Measurements from ENCODE around the gene AXIN2. TPM values are rescaled to one million over a fixed set of nuclear protein-coding genes. Genes with fewer than 3 reads are reported as not detected.
"Not testable (repeated sequence)": the region's sequence is repeated elsewhere in the genome, so short reads cannot be mapped to it uniquely, and the experiment has no call there.

Gene AXIN2
- total and polyA plus RNA-seq, 2 donors: 9.8 to 27.1 TPM

- H3K27ac ChIP-seq (ENCODE audit: low read depth in 1 of 2, low read length in 1 of 2): peak overlapping the region in 1 of 2 donors; percentile 90
- peaks cover 0 to 12% of the 10 kb centered on the region in 2 donors for H3K9me3 ChIP-seq (ENCODE audit: control insufficient read depth in 2 of 2, insufficient read depth in 1 of 2, low read length in 1 of 2)
- WGBS: 80% methylated on average over 9 of the region's 9 CpGs
- H3K4me1 ChIP-seq (ENCODE audit: control insufficient read depth in 2 of 2, insufficient read depth in 2 of 2, low read length in 2 of 2): peaks cover 12 to 51% of the 10 kb centered on the region in 2 donors
- DNase-seq (ENCODE audit: low read depth in 6 of 9, low spot score in 9 of 9): no peak
- H3K27me3 ChIP-seq (ENCODE audit: control insufficient read depth in 2 of 2, insufficient read depth in 1 of 2, low read length in 1 of 2): no peaks in the 10 kb centered on the region
- H3K4me3 ChIP-seq (ENCODE audit: low read length in 2 of 2): no peak overlapping the region
- H3K36me3 ChIP-seq (ENCODE audit: control insufficient read depth in 2 of 2, insufficient read depth in 2 of 2, low read length in 1 of 2): no peaks in the 10 kb centered on the region
These were observed 75.8 kb downstream of the AXIN2 start for GRCh38 chr17:65485388-65486299.

GRCh38 chr17:65484405-65484804, 77.0 kb downstream of the AXIN2 start:
- Histone ChIP-seq H3K9me3 (ENCODE audit: control insufficient read depth in 2 of 2, insufficient read depth in 1 of 2, low read length in 1 of 2) (peaks cover 0 to 12% of the 10 kb centered on the region in 2 donors), H3K4me1 (ENCODE audit: control insufficient read depth in 2 of 2, insufficient read depth in 2 of 2, low read length in 2 of 2) (peaks cover 4 to 42% of the 10 kb centered on the region in 2 donors)
- H3K36me3 ChIP-seq (ENCODE audit: control insufficient read depth in 2 of 2, insufficient read depth in 2 of 2, low read length in 1 of 2); H3K4me3 ChIP-seq (ENCODE audit: low read length in 2 of 2); H3K27me3 ChIP-seq (ENCODE audit: control insufficient read depth in 2 of 2, insufficient read depth in 1 of 2, low read length in 1 of 2); H3K27ac ChIP-seq (ENCODE audit: low read depth in 1 of 2, low read length in 1 of 2); DNase-seq (ENCODE audit: low read depth in 6 of 9, low spot score in 9 of 9): not testable (repeated sequence)
- 93% methylated on average over 3 of the region's 24 CpGs for WGBS

GRCh38 chr17:65483438-65483837, 78.0 kb downstream of the AXIN2 start:
- WGBS: 94% methylated on average over 10 of the region's 10 CpGs
- Histone ChIP-seq H3K4me1 (ENCODE audit: control insufficient read depth in 2 of 2, insufficient read depth in 2 of 2, low read length in 2 of 2) (peaks cover 4 to 32% of the 10 kb centered on the region in 2 donors), H3K27ac (ENCODE audit: low read depth in 1 of 2, low read length in 1 of 2) (no peak overlapping the region), H3K9me3 (ENCODE audit: control insufficient read depth in 2 of 2, insufficient read depth in 1 of 2, low read length in 1 of 2) (peaks cover 0 to 12% of the 10 kb centered on the region in 2 donors), H3K36me3 (ENCODE audit: control insufficient read depth in 2 of 2, insufficient read depth in 2 of 2, low read length in 1 of 2) (no peaks in the 10 kb centered on the region), H3K4me3 (ENCODE audit: low read length in 2 of 2) (no peak overlapping the region), H3K27me3 (ENCODE audit: control insufficient read depth in 2 of 2, insufficient read depth in 1 of 2, low read length in 1 of 2) (no peaks in the 10 kb centered on the region)
- no peak for DNase-seq (ENCODE audit: low read depth in 6 of 9, low spot score in 9 of 9)

GRCh38 chr17:65482201-65482600, 79.2 kb downstream of the AXIN2 start:
- DNase-seq (ENCODE audit: low read depth in 6 of 9, low spot score in 9 of 9): no peak
- Histone ChIP-seq H3K27ac (ENCODE audit: low read depth in 1 of 2, low read length in 1 of 2) (no peak overlapping the region), H3K4me1 (ENCODE audit: control insufficient read depth in 2 of 2, insufficient read depth in 2 of 2, low read length in 2 of 2) (peaks cover 0 to 22% of the 10 kb centered on the region in 2 donors), H3K36me3 (ENCODE audit: control insufficient read depth in 2 of 2, insufficient read depth in 2 of 2, low read length in 1 of 2) (no peaks in the 10 kb centered on the region), H3K9me3 (ENCODE audit: control insufficient read depth in 2 of 2, insufficient read depth in 1 of 2, low read length in 1 of 2) (peaks cover 0 to 9% of the 10 kb centered on the region in 2 donors), H3K4me3 (ENCODE audit: low read length in 2 of 2) (no peak overlapping the region), H3K27me3 (ENCODE audit: control insufficient read depth in 2 of 2, insufficient read depth in 1 of 2, low read length in 1 of 2) (no peaks in the 10 kb centered on the region)
- 85% methylated on average over 3 of the region's 3 CpGs for WGBS

GRCh38 chr17:65479282-65479681, 82.2 kb downstream of the AXIN2 start:
- no peak for DNase-seq (ENCODE audit: low read depth in 6 of 9, low spot score in 9 of 9)
- Histone ChIP-seq H3K9me3 (ENCODE audit: control insufficient read depth in 2 of 2, insufficient read depth in 1 of 2, low read length in 1 of 2) (no peaks in the 10 kb centered on the region), H3K27ac (ENCODE audit: low read depth in 1 of 2, low read length in 1 of 2) (no peak overlapping the region), H3K4me1 (ENCODE audit: control insufficient read depth in 2 of 2, insufficient read depth in 2 of 2, low read length in 2 of 2) (peaks cover 0 to 2% of the 10 kb centered on the region in 2 donors), H3K27me3 (ENCODE audit: control insufficient read depth in 2 of 2, insufficient read depth in 1 of 2, low read length in 1 of 2) (no peaks in the 10 kb centered on the region), H3K36me3 (ENCODE audit: control insufficient read depth in 2 of 2, insufficient read depth in 2 of 2, low read length in 1 of 2) (no peaks in the 10 kb centered on the region), H3K4me3 (ENCODE audit: low read length in 2 of 2) (no peak overlapping the region)
- WGBS: 99% methylated on average over 2 of the region's 2 CpGs

All from thymus (tissue), 11 donors.